Tibial nerve (tissue), 4 donors: ENCODE results near the gene RNF26. TPM values are rescaled to one million over a fixed set of nuclear protein-coding genes. Genes with fewer than 3 reads are reported as not detected.
"Not testable (repeated sequence)": the region's sequence is repeated elsewhere in the genome, so short reads cannot be mapped to it uniquely, and the experiment has no call there.

ENCODE experiments used
- DNase-seq, 2 donors: peaks; one replicate each; pipeline ENCODE4 v3.0.0-alpha.2; 2019; ENCODE audit warnings: low spot score in 2 of 2
- H3K27ac ChIP-seq, 4 donors: fragments of 200-600 bp; sonication (generic) in 3 of 4; one replicate each; pipeline ENCODE4 v1.5.1; 2017 to 2019; ENCODE audit warnings: mild to moderate bottlenecking in 1 of 4
- H3K27me3 ChIP-seq, 2 donors: fragments of 200-600 bp; sonication (generic) in 1 of 2; one replicate each; pipeline versions ENCODE4 v1.5.1 to v1.6.0; 2017 to 2019
- H3K36me3 ChIP-seq, 3 donors: fragments of 200-600 bp; sonication (generic); one replicate each; pipeline ENCODE4 v1.5.1; 2018 to 2019
- H3K4me1 ChIP-seq, 4 donors: fragments of 200-600 bp; sonication (generic) in 3 of 4; one replicate each; pipeline ENCODE4 v1.5.1; 2017 to 2019
- H3K4me3 ChIP-seq, 4 donors: fragments of 200-600 bp; sonication (generic) in 3 of 4; one replicate each; pipeline ENCODE4 v1.5.1; 2017 to 2019; ENCODE audit warnings: mild to moderate bottlenecking in 1 of 4, moderate library complexity in 1 of 4
- H3K9me3 ChIP-seq, 4 donors: fragments of 200-600 bp; sonication (generic) in 3 of 4; one replicate each; pipeline ENCODE4 v1.5.1; 2017 to 2019
- EP300 ChIP-seq, 2 donors: sonication (generic); formaldehyde crosslinking; IDR thresholded peaks; one replicate each; pipeline ENCODE4 v1.6.1; 2017; ENCODE audit warnings: antibody characterized with exemption in 2 of 2, mild to moderate bottlenecking in 1 of 2
- POLR2A ChIP-seq, 2 donors: fragments of 450-650 bp; IDR thresholded peaks; one replicate each; pipeline ENCODE4 v1.6.1; 2017; ENCODE audit warnings: antibody characterized with exemption in 2 of 2, mild to moderate bottlenecking in 2 of 2, moderate library complexity in 2 of 2
- WGBS, 2 donors: methylation state at CpG; one replicate each; pipeline ENCODE4 v1.1.5; 2018; 5-methylcytosine and 5-hydroxymethylcytosine counted together
- small RNA-seq: library from RNA; depleted of rRNA; stranded (forward); fragments of <200 nt; gene quantifications from one replicate; pipeline ENCODE3, GENCODE V24; 2016
- total RNA-seq, 4 donors: library from RNA; depleted of rRNA; stranded (reverse); fragments of >200 nt; gene quantifications; one replicate each; pipeline ENCODE4 v1.1.0, GENCODE V29; 2016
- TF ChIP-seq, protein P1 (sequence below), 5 experiments: fragments of 200-600 bp in 3 of 5; fragments of 450-650 bp in 2 of 5; sonication (generic) in 3 of 5; IDR thresholded peaks; one replicate each; pipeline ENCODE4 v1.5.1; 2016 to 2019; ENCODE audit warnings: antibody characterized with exemption in 5 of 5, mild to moderate bottlenecking in 3 of 5, moderate library complexity in 2 of 5

Gene RNF26
- total RNA-seq, 4 donors from 2014 or later: 13.8 to 19.2 (median 15.9) TPM

DNA sequence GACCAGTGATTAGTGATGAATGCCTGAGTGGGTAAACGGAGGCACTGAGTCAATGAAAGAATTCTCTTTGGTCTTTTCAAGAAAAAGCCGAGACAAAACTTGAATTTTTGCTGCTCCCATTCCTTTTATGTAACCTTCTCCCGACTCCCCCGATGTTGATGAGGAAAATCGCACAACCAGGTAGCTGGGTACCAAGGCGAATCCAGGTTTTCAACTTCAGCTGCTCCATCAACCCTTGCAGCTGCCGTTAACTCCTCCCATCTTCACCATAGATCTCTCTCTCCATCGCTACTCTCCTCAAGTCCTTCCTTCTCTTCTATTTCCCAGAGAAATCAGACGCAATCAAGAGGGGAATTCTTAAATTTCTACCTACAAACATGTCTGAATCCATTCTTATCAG, 47.8 kb downstream of the RNF26 start:
- H3K9me3 ChIP-seq: no peaks in the 10 kb centered on the region
- no peaks in the 10 kb centered on the region for H3K27me3 ChIP-seq
- peaks cover 0 to 28% (median 3%) of the 10 kb centered on the region in 4 donors for H3K4me1 ChIP-seq
- 7 to 8% methylated on average over 9 of the region's 9 CpGs for WGBS, 2 donors
- H3K4me3 ChIP-seq: peak overlapping the region; percentile 35 to 61 (median 48)
- TF ChIP-seq, protein P1, sequence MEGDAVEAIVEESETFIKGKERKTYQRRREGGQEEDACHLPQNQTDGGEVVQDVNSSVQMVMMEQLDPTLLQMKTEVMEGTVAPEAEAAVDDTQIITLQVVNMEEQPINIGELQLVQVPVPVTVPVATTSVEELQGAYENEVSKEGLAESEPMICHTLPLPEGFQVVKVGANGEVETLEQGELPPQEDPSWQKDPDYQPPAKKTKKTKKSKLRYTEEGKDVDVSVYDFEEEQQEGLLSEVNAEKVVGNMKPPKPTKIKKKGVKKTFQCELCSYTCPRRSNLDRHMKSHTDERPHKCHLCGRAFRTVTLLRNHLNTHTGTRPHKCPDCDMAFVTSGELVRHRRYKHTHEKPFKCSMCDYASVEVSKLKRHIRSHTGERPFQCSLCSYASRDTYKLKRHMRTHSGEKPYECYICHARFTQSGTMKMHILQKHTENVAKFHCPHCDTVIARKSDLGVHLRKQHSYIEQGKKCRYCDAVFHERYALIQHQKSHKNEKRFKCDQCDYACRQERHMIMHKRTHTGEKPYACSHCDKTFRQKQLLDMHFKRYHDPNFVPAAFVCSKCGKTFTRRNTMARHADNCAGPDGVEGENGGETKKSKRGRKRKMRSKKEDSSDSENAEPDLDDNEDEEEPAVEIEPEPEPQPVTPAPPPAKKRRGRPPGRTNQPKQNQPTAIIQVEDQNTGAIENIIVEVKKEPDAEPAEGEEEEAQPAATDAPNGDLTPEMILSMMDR (IDR thresholded peaks at IDR 0.05): no peak
- TF ChIP-seq EP300 (IDR thresholded peaks at IDR 0.05) (no peak), POLR2A (IDR thresholded peaks at IDR 0.05) (no peak)
- no peaks in the 10 kb centered on the region for H3K36me3 ChIP-seq
- peak overlapping the region; percentile 10 to 91 (median 38) for H3K27ac ChIP-seq
- no peak for DNase-seq

DNA sequence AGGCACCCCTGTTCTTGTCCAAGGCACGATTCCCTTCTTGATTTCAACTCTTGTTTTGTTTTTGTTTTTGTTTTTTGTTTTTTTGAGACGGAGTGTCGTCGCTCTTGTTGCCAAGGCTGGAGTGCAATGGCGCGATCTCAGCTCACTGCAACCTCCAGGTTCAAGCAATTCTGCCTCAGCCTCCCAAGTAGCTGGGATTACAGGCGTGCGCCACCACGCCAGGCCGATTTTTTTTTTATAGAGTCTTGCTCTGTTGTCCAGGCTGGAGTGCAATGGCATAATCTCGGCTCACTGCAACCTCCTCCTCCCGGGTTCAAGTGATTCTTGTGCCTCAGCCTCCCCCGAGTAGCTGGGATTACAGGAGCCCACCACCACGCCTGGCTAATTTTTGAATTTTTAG, 48.2 kb downstream of the RNF26 start:
- not testable (repeated sequence) for H3K27me3 ChIP-seq, DNase-seq, H3K4me3 ChIP-seq, H3K36me3 ChIP-seq, H3K9me3 ChIP-seq
- 86 to 90% methylated on average over 14 of the region's 14 CpGs for WGBS, 2 donors
- peaks cover 0 to 24% (median 3%) of the 10 kb centered on the region in 4 donors for H3K4me1 ChIP-seq
- H3K27ac ChIP-seq: peak overlapping the region in 1 of 4 donors; percentile 91

DNA sequence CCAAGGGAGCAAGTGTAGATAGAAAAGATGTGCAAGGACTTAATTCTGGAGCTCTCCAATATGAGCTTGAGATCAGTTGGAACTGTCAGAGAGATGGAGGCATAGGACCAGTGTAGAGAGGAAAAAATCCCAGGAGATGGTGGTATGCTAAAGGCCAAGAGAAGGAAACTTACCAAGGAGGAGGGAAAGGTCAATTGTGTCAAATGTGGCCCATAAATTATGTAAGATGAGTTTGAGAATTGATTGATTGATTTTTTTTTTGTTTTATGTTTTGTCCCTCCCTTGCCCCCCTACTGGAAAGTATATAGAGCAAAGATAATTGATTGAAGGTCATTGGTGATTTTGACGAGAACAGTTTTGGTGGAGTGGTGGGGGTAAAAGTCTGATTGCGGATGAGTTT, 50.0 kb downstream of the RNF26 start:
- Histone ChIP-seq H3K4me1 (peaks cover 0 to 23% (median 3%) of the 10 kb centered on the region in 4 donors), H3K9me3 (no peaks in the 10 kb centered on the region), H3K36me3 (no peaks in the 10 kb centered on the region), H3K27me3 (no peaks in the 10 kb centered on the region), H3K27ac (no peak overlapping the region), H3K4me3 (no peak overlapping the region)
- 84 to 85% methylated on average over 2 of the region's 2 CpGs for WGBS, 2 donors
- no peak for DNase-seq
- TF ChIP-seq POLR2A (IDR thresholded peaks at IDR 0.05) (no peak), EP300 (IDR thresholded peaks at IDR 0.05) (no peak)
- TF ChIP-seq, protein P1 (IDR thresholded peaks at IDR 0.05): no peak

Small RNAs within 50 kb of the gene (small RNA-seq; reads per million reads assigned to genes)
- gene RF01225 (not detected), gene RNU6-262P (not detected)

Other genes with a start within 250 kb of the RNF26 start
- 10 to 100 TPM in 3 of 4 donors, 1 to 10 TPM in 1; 6.7 to 18.3 (median 10.6) TPM for gene HMBS, start 249.6 kb upstream of the RNF26 start, total RNA-seq
- 10 to 100 TPM; 20.7 to 33.9 (median 23.5) TPM for gene DPAGT1, start 232.7 kb upstream of the RNF26 start, total RNA-seq
- 10 to 100 TPM; 11.4 to 13.8 (median 12.3) TPM for gene C2CD2L, start 227.2 kb upstream of the RNF26 start, total RNA-seq
- gene HINFP, start 212.9 kb upstream of the RNF26 start, total RNA-seq: 10 to 100 TPM; 21.9 to 36.1 (median 27.0) TPM
- under 1 TPM in 2 of 4 donors, not detected in 2; under 0.01 to 0.30 TPM for gene ABCG4, start 185.5 kb upstream of the RNF26 start, total RNA-seq
- gene NLRX1, start 165.8 kb upstream of the RNF26 start, total RNA-seq: 10 to 100 TPM; 16.0 to 27.7 (median 20.5) TPM
- gene NHERF4, start 149.1 kb upstream of the RNF26 start, total RNA-seq: under 1 TPM in 1 of 4 donors, not detected in 3; 0.30 TPM
- gene CBL, start 128.2 kb upstream of the RNF26 start, total RNA-seq: 10 to 100 TPM; 14.2 to 19.2 (median 16.0) TPM
- 1,000 to 10,000 TPM in 1 of 4 donors, 100 to 1,000 TPM in 3; 612 to 1,198 (median 830) TPM for gene MCAM, start 17.4 kb upstream of the RNF26 start, total RNA-seq
- gene C1QTNF5, start 6.4 kb downstream of the RNF26 start, total RNA-seq: 10 to 100 TPM; 12.5 to 55.2 (median 34.1) TPM
- under 1 TPM in 1 of 4 donors, not detected in 3; 0.44 TPM for gene MFRP, start 12.2 kb downstream of the RNF26 start, total RNA-seq
- 10 to 100 TPM in 2 of 4 donors, 1 to 10 TPM in 2; 2.1 to 18.4 (median 11.6) TPM for gene USP2, start 47.2 kb downstream of the RNF26 start, total RNA-seq
- 10 to 100 TPM in 2 of 4 donors, under 1 TPM in 1, not detected in 1; 0.63 to 12.9 (median 11.1) TPM for gene THY1, start 88.6 kb downstream of the RNF26 start, total RNA-seq